Left lung (tissue), 10 donors: Measurements from ENCODE around the gene RASIP1. TPM values are rescaled to one million over a fixed set of nuclear protein-coding genes. Genes with fewer than 3 reads are reported as not detected.

ENCODE experiments used
- ATAC-seq: fragments of 200-7000 bp; cut with Tn5 transposase; one replicate; pipeline ENCODE4 v1.9.1; 2020; ENCODE audit warnings: moderate library complexity
- DNase-seq, 4 donors: peaks; one replicate each; pipeline ENCODE4 v3.0.0-alpha.2; 2013 to 2020
- H3K27ac ChIP-seq, 2 donors: fragments of 200-600 bp; sonication (generic) in 1 of 2; one replicate each; pipeline versions ENCODE4 v1.5.0 to v1.8.0; 2020 to 2021
- H3K27me3 ChIP-seq, 2 donors: fragments of 200-600 bp; sonication (generic) in 1 of 2; one replicate each; pipeline versions ENCODE4 v1.5.0 to v1.8.0; 2020 to 2021
- H3K36me3 ChIP-seq, 2 donors: fragments of 200-600 bp; sonication (generic) in 1 of 2; one replicate each; pipeline versions ENCODE4 v1.5.0 to v1.8.0; 2020 to 2021
- H3K4me1 ChIP-seq, 2 donors: fragments of 200-600 bp; one replicate each; pipeline ENCODE4 v1.8.0; 2021
- H3K4me3 ChIP-seq, 2 donors: fragments of 200-600 bp; sonication (generic) in 1 of 2; one replicate each; pipeline versions ENCODE4 v1.5.0 to v1.8.0; 2020 to 2021; ENCODE audit warnings: mild to moderate bottlenecking in 1 of 2
- H3K9me3 ChIP-seq, 2 donors: fragments of 200-600 bp; sonication (generic) in 1 of 2; one replicate each; pipeline versions ENCODE4 v1.5.0 to v1.8.0; 2020 to 2021
- intact Hi-C, 2 donors: fragments of 100-400 bp; cut with DNase I; formaldehyde crosslinking; loops; one replicate each; pipeline versions ENCODE4 v1.11.2 to v1.14.2; 2022
- polyA plus RNA-seq, 6 donors: library from polyadenylated mRNA; unstranded; fragments of 120-200 nt; gene quantifications; one replicate each; pipeline ENCODE4 v1.2.1, GENCODE V29; 2013; ENCODE audit not compliant: insufficient read length in 6 of 6
- total RNA-seq, 2 donors: library from RNA; stranded (reverse); fragmentation: NEBNext Ultra II Directional; extraction: Animal tissue kit (Norgen Biotek cat#: 25700); gene quantifications; one replicate each; pipeline ENCODE4 v1.2.1, GENCODE V29; 2021
- TF ChIP-seq, protein P1 (sequence below), 2 donors: fragments of 200-600 bp; sonication (generic) in 1 of 2; IDR thresholded peaks; one replicate each; pipeline versions ENCODE4 v1.5.0 to v1.8.0; 2021; ENCODE audit warnings: antibody characterized with exemption in 2 of 2
- donor health status: DM: no; HTN: yes; CAD: no.
- donor health status: DM: no; HTN: no; CAD: no.

The RASIP1 gene
- total and polyA plus RNA-seq, 8 donors, result 15.0 to 29.9 (median 23.8) TPM

DNA sequence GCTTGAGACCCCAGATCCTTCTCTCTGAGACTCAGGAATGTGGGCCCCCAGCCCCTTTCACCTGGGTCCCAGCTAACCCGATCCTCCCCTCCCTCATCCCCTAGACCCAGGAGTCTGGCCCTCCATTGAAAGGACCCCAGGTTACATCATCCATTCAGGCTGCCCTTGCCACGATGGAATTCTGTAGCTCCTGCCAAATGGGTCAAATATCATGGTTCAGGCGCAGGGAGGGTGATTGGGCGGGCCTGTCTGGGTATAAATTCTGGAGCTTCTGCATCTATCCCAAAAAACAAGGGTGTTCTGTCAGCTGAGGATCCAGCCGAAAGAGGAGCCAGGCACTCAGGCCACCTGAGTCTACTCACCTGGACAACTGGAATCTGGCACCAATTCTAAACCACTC lies 15.4 kb upstream of the RASIP1 start:
- intact Hi-C loops, result no loop called here
- TF ChIP-seq, protein P1, sequence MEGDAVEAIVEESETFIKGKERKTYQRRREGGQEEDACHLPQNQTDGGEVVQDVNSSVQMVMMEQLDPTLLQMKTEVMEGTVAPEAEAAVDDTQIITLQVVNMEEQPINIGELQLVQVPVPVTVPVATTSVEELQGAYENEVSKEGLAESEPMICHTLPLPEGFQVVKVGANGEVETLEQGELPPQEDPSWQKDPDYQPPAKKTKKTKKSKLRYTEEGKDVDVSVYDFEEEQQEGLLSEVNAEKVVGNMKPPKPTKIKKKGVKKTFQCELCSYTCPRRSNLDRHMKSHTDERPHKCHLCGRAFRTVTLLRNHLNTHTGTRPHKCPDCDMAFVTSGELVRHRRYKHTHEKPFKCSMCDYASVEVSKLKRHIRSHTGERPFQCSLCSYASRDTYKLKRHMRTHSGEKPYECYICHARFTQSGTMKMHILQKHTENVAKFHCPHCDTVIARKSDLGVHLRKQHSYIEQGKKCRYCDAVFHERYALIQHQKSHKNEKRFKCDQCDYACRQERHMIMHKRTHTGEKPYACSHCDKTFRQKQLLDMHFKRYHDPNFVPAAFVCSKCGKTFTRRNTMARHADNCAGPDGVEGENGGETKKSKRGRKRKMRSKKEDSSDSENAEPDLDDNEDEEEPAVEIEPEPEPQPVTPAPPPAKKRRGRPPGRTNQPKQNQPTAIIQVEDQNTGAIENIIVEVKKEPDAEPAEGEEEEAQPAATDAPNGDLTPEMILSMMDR (IDR thresholded peaks at IDR 0.05), result no peak

DNA sequence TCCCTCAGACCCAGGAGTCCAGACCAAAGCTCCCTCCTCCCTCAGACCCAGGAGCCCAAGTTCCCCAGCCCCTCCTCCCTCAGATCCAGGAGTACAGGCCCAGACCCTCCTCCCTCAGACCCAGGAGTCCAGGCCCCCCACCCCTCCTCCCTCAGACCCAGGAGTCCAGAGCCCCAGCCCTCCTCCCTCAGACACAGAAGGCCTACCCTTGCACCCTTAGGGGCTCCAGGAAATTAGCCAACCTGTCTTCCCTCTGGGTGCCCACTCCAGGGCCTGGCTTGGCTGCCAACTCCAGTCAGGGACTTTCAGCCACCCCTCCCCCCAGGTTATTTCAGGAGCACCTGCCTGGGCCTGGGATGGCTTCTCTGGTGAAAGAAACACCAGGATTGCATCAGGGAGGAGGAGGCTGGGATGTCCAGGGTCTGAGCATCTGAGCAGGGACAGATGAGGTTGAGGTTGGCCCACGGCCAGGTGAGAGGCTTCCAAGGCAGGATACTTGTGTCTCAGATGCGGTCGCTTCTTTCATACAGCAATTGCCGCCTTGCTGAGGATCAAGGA lies 14.8 kb upstream of the RASIP1 start, which contains the start of gene FGF21:
Gene FGF21, plus strand, starts transcription at position 441 of the 558 bp plus-strand sequence. CDS start 713 bp downstream, outside the sequence.
- peaks cover 21 to 50% of the 10 kb centered on the region in 2 donors for H3K27me3 ChIP-seq
- no peaks in the 10 kb centered on the region for H3K36me3 ChIP-seq
- ATAC-seq, result no peak
- H3K27ac ChIP-seq, result peak within 1 kb of the TSS in 1 of 2 donors; percentile 69
- peaks cover 13 to 21% of the 10 kb centered on the region in 2 donors for H3K4me1 ChIP-seq
- intact Hi-C loops, result no loop called here
- TF ChIP-seq, protein P1 (IDR thresholded peaks at IDR 0.05), result no peak
- H3K9me3 ChIP-seq, result no peaks in the 10 kb centered on the region
- peak in 1 of 4 donors; percentile 37 for DNase-seq
- no peak within 1 kb of the TSS for H3K4me3 ChIP-seq

More for the DNA sequence above, 15.4 kb upstream of the RASIP1 start:
- H3K4me3 ChIP-seq, result no peak overlapping the region
- H3K9me3 ChIP-seq, result no peaks in the 10 kb centered on the region
- ATAC-seq, result no peak
- DNase-seq, result no peak
- no peaks in the 10 kb centered on the region for H3K36me3 ChIP-seq
- no peak overlapping the region for H3K27ac ChIP-seq
- peaks cover 21 to 50% of the 10 kb centered on the region in 2 donors for H3K27me3 ChIP-seq
- H3K4me1 ChIP-seq, result peaks cover 13 to 26% of the 10 kb centered on the region in 2 donors

DNA sequence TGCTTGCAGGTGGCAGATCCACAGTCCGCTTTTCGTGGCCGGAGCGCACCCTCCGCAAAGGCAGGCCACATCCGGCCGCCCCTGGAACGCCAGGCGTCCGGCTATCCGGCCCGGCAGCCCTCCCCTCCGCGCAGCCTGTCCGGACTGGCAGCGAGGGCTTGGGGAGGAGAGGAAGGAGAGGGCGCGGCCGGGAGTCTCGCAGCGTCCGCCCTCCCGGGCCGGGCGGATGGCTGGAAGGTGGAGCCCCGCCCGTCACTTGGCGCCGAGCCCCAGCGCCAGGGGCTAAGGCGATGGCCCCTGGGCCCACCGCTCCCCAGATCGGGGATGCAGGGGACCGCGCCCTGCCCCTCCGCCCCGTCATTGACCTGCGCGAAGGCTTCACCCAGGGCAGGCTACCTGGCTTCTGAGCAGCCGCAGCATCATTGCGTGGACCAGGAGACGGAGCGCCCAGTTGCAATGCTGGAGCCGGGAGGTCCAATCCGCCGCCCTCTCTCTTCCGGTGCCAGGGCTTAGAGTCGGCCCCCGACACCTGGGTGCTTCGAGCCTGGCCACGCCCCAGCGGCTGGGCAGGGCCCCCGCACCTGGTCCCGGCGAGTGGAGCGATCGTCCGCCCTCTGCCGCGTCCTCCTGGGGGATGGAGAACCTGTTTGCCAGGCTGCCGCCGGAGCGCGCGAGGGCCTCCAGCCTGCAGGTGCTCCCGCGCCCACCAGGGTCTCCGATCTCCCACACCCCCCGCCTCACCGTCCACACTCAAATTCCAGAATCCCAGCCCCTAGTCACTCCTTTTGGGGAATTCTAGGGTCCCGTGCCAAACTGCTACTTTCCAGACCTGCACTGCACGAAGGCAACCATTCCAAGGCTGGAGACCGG lies 12.3 kb upstream of the RASIP1 start, which contains the start of gene FUT1:
Gene FUT1, minus strand, starts transcription at position 146 of the 870 bp plus-strand sequence. CDS start 1,360 bp downstream, outside the sequence.
- H3K4me1 ChIP-seq, result peaks cover 13 to 17% of the 10 kb centered on the region in 2 donors
- peaks cover 21 to 47% of the 10 kb centered on the region in 2 donors for H3K27me3 ChIP-seq
- no peaks in the 10 kb centered on the region for H3K36me3 ChIP-seq
- no peaks in the 10 kb centered on the region for H3K9me3 ChIP-seq
- DNase-seq (peak; percentile 52 to 89 (median 86)), ATAC-seq (peak; percentile 93)
- TF ChIP-seq, protein P1 (IDR thresholded peaks at IDR 0.05), result no peak
- intact Hi-C loops, result no loop called here
- peak within 1 kb of the TSS; percentile 40 to 48 for H3K4me3 ChIP-seq
- H3K27ac ChIP-seq, result peak within 1 kb of the TSS; percentile 69

DNA sequence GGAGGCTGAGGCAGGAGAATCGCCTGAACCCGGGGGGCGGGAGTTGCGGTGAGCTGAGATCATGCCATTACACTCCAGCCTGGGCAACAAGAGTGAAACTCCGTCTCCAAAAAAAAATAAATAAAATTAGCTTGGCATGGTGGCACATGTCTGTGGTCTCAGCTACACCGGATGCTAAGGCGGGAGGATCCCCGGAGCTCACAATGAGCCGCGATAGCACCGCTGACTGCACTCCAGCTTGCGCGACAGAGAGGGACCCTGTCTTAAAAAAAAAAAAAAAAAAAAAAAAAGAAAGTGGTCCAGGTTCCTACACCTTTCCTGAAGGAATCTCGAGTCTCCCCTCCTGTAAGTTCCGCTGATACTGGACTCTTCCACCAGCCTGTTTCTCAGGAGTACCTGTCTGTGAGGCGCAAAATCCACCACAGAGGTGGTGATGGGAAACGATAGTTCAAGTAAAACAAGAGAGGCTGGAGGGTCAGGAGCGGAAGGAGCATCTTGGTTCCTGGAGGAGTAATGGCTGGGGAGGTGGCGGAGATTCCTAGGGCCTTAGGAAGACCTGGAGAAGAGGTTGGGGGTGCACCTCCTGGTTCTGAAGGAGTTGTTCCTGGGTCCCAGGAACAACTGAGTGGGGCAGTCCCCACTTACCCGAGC lies 11.6 kb upstream of the RASIP1 start:
- peak overlapping the region; percentile 69 for H3K27ac ChIP-seq

More for the DNA sequence above, 11.6 kb upstream of the RASIP1 start:
- TF ChIP-seq, protein P1 (IDR thresholded peaks at IDR 0.05), result no peak
- Histone ChIP-seq H3K4me1 (peaks cover 13 to 21% of the 10 kb centered on the region in 2 donors), H3K27me3 (peaks cover 21 to 52% of the 10 kb centered on the region in 2 donors), H3K4me3 (peak overlapping the region; percentile 40 to 48), H3K36me3 (no peaks in the 10 kb centered on the region), H3K9me3 (no peaks in the 10 kb centered on the region)
- DNase-seq (no peak), ATAC-seq (no peak)
- intact Hi-C loops, result no loop called here
